ENCODE results near the gene SPAG16.
"Not testable (repeated sequence)": the region's sequence is repeated elsewhere in the genome, so short reads cannot be mapped to it uniquely, and the experiment has no call there.

GRCh38 chr2:213688825-213689224 is 404.6 kb downstream of the SPAG16 start:
- not testable (repeated sequence) for TF ChIP-seq POLR2A, POLR2AphosphoS5 (IDR thresholded peaks at IDR 0.05; ENCODE audit: low read depth, low read length)
